Measurements from ENCODE around the gene NOXO1. TPM values are rescaled to one million over a fixed set of nuclear protein-coding genes. Genes with fewer than 3 reads are reported as not detected.

Gene NOXO1
- total and polyA plus RNA-seq, 2 donors (not counting 3 experiments of a cell fraction or from before 2014, with no cell fraction given): 0.37 to 0.60 TPM

DNA sequence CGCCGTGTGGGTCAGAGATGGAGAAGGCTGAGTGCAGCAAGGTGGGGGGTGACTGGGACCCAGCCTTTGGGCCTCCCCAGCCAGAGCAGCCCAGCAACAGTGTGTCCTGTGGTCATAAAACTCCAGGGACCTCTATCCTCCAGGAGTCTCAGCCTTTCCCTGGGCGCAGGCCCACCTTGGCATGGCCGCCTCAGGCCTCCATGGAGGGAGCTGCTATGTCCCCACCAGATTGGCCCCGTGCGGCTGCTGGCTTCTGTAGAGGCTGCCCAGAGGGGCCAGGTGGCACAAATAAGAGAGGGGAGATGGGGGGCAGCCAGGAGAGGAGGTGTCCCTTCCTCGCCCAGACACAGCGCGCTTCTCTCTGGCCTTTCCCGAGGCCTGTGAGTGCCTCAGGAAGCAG lies 5.9 kb upstream of the NOXO1 start:
- no TSS peak for BruUV-seq (replicated peaks)
- dilution Hi-C loops (cut with MboI; ENCODE audit: extremely low pct_ligation_motif_present, low sequenced_read_pairs) (no loop called here), intact Hi-C loops (cut with micrococcal nuclease) (no loop called here)
- H4K20me1 ChIP-seq (replicated peaks; ENCODE audit: control insufficient read depth, extremely low read depth, insufficient read depth, low read length): no peaks in the 10 kb centered on the region
- peaks cover 5% of the 10 kb centered on the region for H3K79me2 ChIP-seq (ENCODE audit: control insufficient read depth, insufficient read depth, low read length)
- TF ChIP-seq POLR2AphosphoS5 (IDR thresholded peaks at IDR 0.05; ENCODE audit: insufficient read depth, low read depth, low read length) (no peak), MYC (IDR thresholded peaks at IDR 0.05; ENCODE audit: low read depth, low read length) (no peak), GATA2 (IDR thresholded peaks at IDR 0.05; ENCODE audit: insufficient read depth, insufficient read length, low read depth, low read length) (no peak), FOS (IDR thresholded peaks at IDR 0.05; ENCODE audit: borderline replicate concordance, insufficient read depth, low read length) (no peak), CTCF (IDR thresholded peaks at IDR 0.05; ENCODE audit: extremely low read depth in 1 of 2, insufficient read depth in 1 of 2, low read depth in 1 of 2, low read length in 2 of 2) (no peak), MAX (IDR thresholded peaks at IDR 0.05; ENCODE audit: insufficient read depth, insufficient read length) (no peak), JUN (IDR thresholded peaks at IDR 0.05; ENCODE audit: borderline replicate concordance, insufficient read depth, insufficient read length, low read depth) (no peak), POLR2A (IDR thresholded peaks at IDR 0.05; ENCODE audit: low read depth, low read length) (no peak), EZH2 (IDR thresholded peaks at IDR 0.05; ENCODE audit: borderline replicate concordance, low read depth, low read length, severe bottlenecking) (no peak)
- H3K4me3 ChIP-seq (replicated peaks in 1 of 3; ENCODE audit: insufficient read depth in 1 of 3, low read depth in 1 of 3, low read length in 3 of 3): no peak overlapping the region
- H3K27me3 ChIP-seq (ENCODE audit: control insufficient read depth in 2 of 2, insufficient read depth in 2 of 2, low read length in 2 of 2): peaks cover 29 to 34% of the 10 kb centered on the region in 2 experiments
- FAIRE-seq (no peak), DNase-seq (ENCODE audit: low read depth, low spot score) (no peak)
- ChIA-PET POLR2A (no interaction called here), CTCF (no interaction called here)
- H3K9me1 ChIP-seq (replicated peaks; ENCODE audit: control insufficient read depth, extremely low read depth, insufficient read depth, low read length): no peaks in the 10 kb centered on the region
- no peaks in the 10 kb centered on the region for H3K9me3 ChIP-seq (replicated peaks; ENCODE audit: control insufficient read depth, insufficient read depth, low read length)
- no peak overlapping the region for H3K27ac ChIP-seq (ENCODE audit: insufficient read depth, low read depth, low read length)
- H2AFZ ChIP-seq (ENCODE audit: low read depth, low read length): no peak overlapping the region
- H3K4me2 ChIP-seq (ENCODE audit: insufficient read depth, low read length): no peak overlapping the region
- H3K36me3 ChIP-seq (ENCODE audit: control insufficient read depth in 2 of 2, extremely low read depth in 1 of 2, insufficient read depth in 2 of 2, low read length in 2 of 2): peaks cover 0 to 7% of the 10 kb centered on the region in 2 experiments
- H3K4me1 ChIP-seq (ENCODE audit: control insufficient read depth, extremely low read depth, insufficient read depth, low read length): peaks cover 22% of the 10 kb centered on the region
- no peak overlapping the region for H3K9ac ChIP-seq (replicated peaks; ENCODE audit: extremely low read depth, insufficient read depth, low read length)

All from endothelial cell of umbilical vein (primary cell).